HepG2 (cell line): ENCODE measurements around the gene RANBP3L.

Source experiments
- BHLHE40 ChIP-seq: IDR thresholded peaks from 2 replicates; pipeline ENCODE4 v1.6.1; 2011; ENCODE audit warnings: low read length, improper control_type of control experiment
- CENPX ChIP-seq: sonication (generic); formaldehyde crosslinking; IDR thresholded peaks from 2 replicates; pipeline ENCODE4 v1.9.0; 2021; ENCODE audit warnings: mild to moderate bottlenecking, missing genetic modification reagents, moderate library complexity
- FOXJ3 ChIP-seq: sonication (generic); formaldehyde crosslinking; IDR thresholded peaks from 2 replicates; pipeline ENCODE4 v1.4.0; 2020; ENCODE audit warnings: missing genetic modification reagents, mild to moderate bottlenecking, borderline replicate concordance
- HCFC1 ChIP-seq: fragments of 150-350 bp; IDR thresholded peaks from 2 replicates; pipeline ENCODE4 v1.6.1; 2014; ENCODE audit warnings: low read depth, low read length
- JUND ChIP-seq: sonication (generic); formaldehyde crosslinking; IDR thresholded peaks from 2 replicates; pipeline ENCODE4 v1.8.0; 2022; ENCODE audit warnings: mild to moderate bottlenecking, missing genetic modification reagents
- PAF1 ChIP-seq: IDR thresholded peaks from 2 replicates; pipeline ENCODE4 v1.6.1; 2016; ENCODE audit warnings: missing genetic modification reagents, missing compliant biosample characterization
- TBP ChIP-seq: sonication (generic); formaldehyde crosslinking; IDR thresholded peaks from 2 replicates; pipeline ENCODE4 v1.5.0; 2020; ENCODE audit warnings: missing genetic modification reagents
- TF ChIP-seq, protein P1 (sequence below): IDR thresholded peaks from 2 replicates; pipeline ENCODE4 v1.6.1; 2016
- TF ChIP-seq, protein P2 (sequence below): sonication (generic); formaldehyde crosslinking; IDR thresholded peaks from 2 replicates; pipeline ENCODE4 v1.4.0; 2020; ENCODE audit warnings: missing genetic modification reagents
- TF ChIP-seq, protein P3 (sequence below): sonication (generic); formaldehyde crosslinking; IDR thresholded peaks from 2 replicates; pipeline ENCODE4 v1.5.0; 2020; ENCODE audit warnings: mild to moderate bottlenecking, missing genetic modification reagents, moderate library complexity

DNA sequence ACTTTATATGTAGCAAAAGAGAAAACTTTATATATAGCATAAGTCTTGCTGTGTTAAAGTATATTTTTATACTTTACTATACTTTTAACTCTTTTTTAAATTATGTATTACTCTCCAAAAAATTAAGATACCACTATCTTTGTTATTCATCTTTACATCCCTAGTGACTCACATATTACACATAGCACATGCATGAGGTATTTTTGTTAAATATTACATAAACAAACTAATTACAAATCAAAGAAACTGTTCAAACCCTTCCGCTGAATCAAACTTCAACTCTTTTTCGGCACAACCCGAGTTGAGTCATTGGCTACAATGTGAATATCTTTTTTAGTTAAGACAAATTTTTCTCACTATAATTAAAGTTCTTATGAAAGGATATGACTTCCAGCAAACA is 92.0 kb downstream of the RANBP3L start:
- no peak for TF ChIP-seq BHLHE40
- TF ChIP-seq CENPX (CRISPR knock-in tag) = no peak
- TF ChIP-seq, protein P1, sequence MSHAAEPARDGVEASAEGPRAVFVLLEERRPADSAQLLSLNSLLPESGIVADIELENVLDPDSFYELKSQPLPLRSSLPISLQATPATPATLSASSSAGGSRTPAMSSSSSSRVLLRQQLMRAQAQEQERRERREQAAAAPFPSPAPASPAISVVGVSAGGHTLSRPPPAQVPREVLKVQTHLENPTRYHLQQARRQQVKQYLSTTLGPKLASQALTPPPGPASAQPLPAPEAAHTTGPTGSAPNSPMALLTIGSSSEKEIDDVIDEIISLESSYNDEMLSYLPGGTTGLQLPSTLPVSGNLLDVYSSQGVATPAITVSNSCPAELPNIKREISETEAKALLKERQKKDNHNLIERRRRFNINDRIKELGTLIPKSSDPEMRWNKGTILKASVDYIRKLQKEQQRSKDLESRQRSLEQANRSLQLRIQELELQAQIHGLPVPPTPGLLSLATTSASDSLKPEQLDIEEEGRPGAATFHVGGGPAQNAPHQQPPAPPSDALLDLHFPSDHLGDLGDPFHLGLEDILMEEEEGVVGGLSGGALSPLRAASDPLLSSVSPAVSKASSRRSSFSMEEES = no peak
- no peak for TF ChIP-seq JUND
- TF ChIP-seq TBP = no peak
- TF ChIP-seq, protein P2, sequence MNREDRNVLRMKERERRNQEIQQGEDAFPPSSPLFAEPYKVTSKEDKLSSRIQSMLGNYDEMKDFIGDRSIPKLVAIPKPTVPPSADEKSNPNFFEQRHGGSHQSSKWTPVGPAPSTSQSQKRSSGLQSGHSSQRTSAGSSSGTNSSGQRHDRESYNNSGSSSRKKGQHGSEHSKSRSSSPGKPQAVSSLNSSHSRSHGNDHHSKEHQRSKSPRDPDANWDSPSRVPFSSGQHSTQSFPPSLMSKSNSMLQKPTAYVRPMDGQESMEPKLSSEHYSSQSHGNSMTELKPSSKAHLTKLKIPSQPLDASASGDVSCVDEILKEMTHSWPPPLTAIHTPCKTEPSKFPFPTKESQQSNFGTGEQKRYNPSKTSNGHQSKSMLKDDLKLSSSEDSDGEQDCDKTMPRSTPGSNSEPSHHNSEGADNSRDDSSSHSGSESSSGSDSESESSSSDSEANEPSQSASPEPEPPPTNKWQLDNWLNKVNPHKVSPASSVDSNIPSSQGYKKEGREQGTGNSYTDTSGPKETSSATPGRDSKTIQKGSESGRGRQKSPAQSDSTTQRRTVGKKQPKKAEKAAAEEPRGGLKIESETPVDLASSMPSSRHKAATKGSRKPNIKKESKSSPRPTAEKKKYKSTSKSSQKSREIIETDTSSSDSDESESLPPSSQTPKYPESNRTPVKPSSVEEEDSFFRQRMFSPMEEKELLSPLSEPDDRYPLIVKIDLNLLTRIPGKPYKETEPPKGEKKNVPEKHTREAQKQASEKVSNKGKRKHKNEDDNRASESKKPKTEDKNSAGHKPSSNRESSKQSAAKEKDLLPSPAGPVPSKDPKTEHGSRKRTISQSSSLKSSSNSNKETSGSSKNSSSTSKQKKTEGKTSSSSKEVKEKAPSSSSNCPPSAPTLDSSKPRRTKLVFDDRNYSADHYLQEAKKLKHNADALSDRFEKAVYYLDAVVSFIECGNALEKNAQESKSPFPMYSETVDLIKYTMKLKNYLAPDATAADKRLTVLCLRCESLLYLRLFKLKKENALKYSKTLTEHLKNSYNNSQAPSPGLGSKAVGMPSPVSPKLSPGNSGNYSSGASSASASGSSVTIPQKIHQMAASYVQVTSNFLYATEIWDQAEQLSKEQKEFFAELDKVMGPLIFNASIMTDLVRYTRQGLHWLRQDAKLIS (CRISPR knock-in tag) = no peak
- TF ChIP-seq, protein P3, sequence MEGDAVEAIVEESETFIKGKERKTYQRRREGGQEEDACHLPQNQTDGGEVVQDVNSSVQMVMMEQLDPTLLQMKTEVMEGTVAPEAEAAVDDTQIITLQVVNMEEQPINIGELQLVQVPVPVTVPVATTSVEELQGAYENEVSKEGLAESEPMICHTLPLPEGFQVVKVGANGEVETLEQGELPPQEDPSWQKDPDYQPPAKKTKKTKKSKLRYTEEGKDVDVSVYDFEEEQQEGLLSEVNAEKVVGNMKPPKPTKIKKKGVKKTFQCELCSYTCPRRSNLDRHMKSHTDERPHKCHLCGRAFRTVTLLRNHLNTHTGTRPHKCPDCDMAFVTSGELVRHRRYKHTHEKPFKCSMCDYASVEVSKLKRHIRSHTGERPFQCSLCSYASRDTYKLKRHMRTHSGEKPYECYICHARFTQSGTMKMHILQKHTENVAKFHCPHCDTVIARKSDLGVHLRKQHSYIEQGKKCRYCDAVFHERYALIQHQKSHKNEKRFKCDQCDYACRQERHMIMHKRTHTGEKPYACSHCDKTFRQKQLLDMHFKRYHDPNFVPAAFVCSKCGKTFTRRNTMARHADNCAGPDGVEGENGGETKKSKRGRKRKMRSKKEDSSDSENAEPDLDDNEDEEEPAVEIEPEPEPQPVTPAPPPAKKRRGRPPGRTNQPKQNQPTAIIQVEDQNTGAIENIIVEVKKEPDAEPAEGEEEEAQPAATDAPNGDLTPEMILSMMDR (CRISPR knock-in tag) = no peak
- TF ChIP-seq PAF1 (CRISPR knock-in tag) = no peak
- no peak for TF ChIP-seq HCFC1
- TF ChIP-seq FOXJ3 (CRISPR knock-in tag) = no peak
